ENCODE data around the gene SH3PXD2B. TPM values are rescaled to one million over a fixed set of nuclear protein-coding genes. Genes with fewer than 3 reads are reported as not detected.

SH3PXD2B gene
- total and polyA plus RNA-seq, 8 donors: 6.7 to 63.0 (median 20.5) TPM

- H3K27ac ChIP-seq: no peak overlapping the region
- DNase-seq: no peak
- H3K27me3 ChIP-seq: no peaks in the 10 kb centered on the region
- H3K9me3 ChIP-seq: peaks cover 0 to 15% (median 7%) of the 10 kb centered on the region in 4 donors
- no peak for TF ChIP-seq POLR2A (IDR thresholded peaks at IDR 0.05)
- no peak for TF ChIP-seq EP300 (IDR thresholded peaks at IDR 0.05)
- no peak for TF ChIP-seq POLR2AphosphoS5 (IDR thresholded peaks at IDR 0.05)
- no peak for TF ChIP-seq CTCF (IDR thresholded peaks at IDR 0.05)
- WGBS, 5 donors: 91 to 100% (median 96%) methylated on average over 3 of the region's 3 CpGs
- intact Hi-C loops (cut with DNase I; ENCODE audit: low total_unique reads): no loop called here
- peaks cover 0 to 12% (median 2%) of the 10 kb centered on the region in 4 donors for H3K4me1 ChIP-seq
- peaks cover 0 to 51% (median 44%) of the 10 kb centered on the region in 4 donors for H3K36me3 ChIP-seq
- H3K4me3 ChIP-seq: no peak overlapping the region
Observed at GRCh38 chr5:172396220-172396619, 58.1 kb downstream of the SH3PXD2B start.

DNA sequence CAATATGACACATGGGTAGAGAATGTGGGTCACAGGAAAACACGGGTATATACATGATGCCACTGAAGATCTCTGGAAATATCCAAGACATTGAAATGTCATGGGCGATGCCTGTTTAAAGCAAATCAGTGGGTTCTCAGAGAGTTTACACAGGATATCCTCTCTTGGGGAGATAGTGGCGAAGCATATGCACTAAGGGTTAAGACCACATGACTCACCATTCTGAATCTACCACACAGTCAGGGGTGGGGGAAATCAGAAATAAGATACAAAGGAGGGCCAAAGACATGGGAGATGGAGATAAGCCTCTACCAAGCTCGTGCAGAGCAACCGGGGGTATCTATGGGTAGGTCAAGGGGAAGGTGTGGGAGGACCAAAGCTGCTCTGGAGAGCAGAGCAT lies 58.8 kb downstream of the SH3PXD2B start:
- no peak for TF ChIP-seq POLR2A (IDR thresholded peaks at IDR 0.05)
- no peak for TF ChIP-seq CTCF (IDR thresholded peaks at IDR 0.05)
- TF ChIP-seq EP300 (IDR thresholded peaks at IDR 0.05): no peak
- TF ChIP-seq POLR2AphosphoS5 (IDR thresholded peaks at IDR 0.05): no peak
- H3K4me3 ChIP-seq: no peak overlapping the region
- intact Hi-C loops (cut with DNase I; ENCODE audit: low total_unique reads): no loop called here

GRCh38 chr5:172389578-172390112 lies 64.7 kb downstream of the SH3PXD2B start:
- no peaks in the 10 kb centered on the region for H3K27me3 ChIP-seq
- DNase-seq: no peak
- TF ChIP-seq EP300 (IDR thresholded peaks at IDR 0.05) (no peak), CTCF (IDR thresholded peaks at IDR 0.05) (no peak), POLR2A (IDR thresholded peaks at IDR 0.05) (no peak), POLR2AphosphoS5 (IDR thresholded peaks at IDR 0.05) (no peak)
- 48 to 93% (median 67%) methylated on average over 2 of the region's 2 CpGs for WGBS, 5 donors
- H3K4me3 ChIP-seq: no peak overlapping the region
- intact Hi-C loops (cut with DNase I; ENCODE audit: low total_unique reads): no loop called here
- no peaks in the 10 kb centered on the region for H3K9me3 ChIP-seq
- peaks cover 0 to 88% (median 66%) of the 10 kb centered on the region in 4 donors for H3K36me3 ChIP-seq
- H3K4me1 ChIP-seq: peaks cover 0 to 12% (median 0%) of the 10 kb centered on the region in 4 donors
- no peak overlapping the region for H3K27ac ChIP-seq

More for the DNA sequence above, 58.8 kb downstream of the SH3PXD2B start:
- H3K27ac ChIP-seq: no peak overlapping the region
- no peaks in the 10 kb centered on the region for H3K27me3 ChIP-seq
- H3K9me3 ChIP-seq: peaks cover 0 to 15% (median 7%) of the 10 kb centered on the region in 4 donors
- no peak for DNase-seq
- 69 to 91% (median 77%) methylated on average over 5 of the region's 5 CpGs for WGBS, 5 donors
- H3K4me1 ChIP-seq: peaks cover 0 to 9% (median 2%) of the 10 kb centered on the region in 4 donors
- H3K36me3 ChIP-seq: peaks cover 0 to 56% (median 51%) of the 10 kb centered on the region in 4 donors

DNA sequence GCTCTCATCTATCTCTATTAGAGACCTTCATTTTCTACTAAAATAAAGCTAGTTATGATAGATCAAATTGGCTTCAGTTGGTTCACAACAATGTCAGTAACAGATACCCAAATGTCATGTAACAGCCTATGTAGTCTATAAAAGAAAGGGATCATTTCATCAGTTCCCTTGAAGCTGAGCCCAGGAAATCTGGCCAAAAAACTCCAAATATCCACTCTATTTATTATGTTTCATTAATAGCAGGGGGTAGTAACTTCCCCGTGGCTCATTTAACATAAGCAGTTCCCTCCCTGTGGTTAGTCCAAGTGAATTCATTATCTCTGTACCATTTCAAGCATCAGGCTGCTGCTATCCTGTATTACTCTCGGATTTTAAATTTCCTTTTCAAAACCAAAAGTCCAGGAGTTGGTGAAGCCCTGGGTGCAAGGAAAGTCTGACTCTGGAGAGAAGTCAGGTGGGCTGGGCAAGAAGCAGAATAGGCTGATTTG lies 66.0 kb downstream of the SH3PXD2B start:
- WGBS, 5 donors: 72 to 84% (median 75%) methylated on average over 2 of the region's 2 CpGs
- peaks cover 0 to 83% (median 53%) of the 10 kb centered on the region in 4 donors for H3K36me3 ChIP-seq
- TF ChIP-seq POLR2AphosphoS5 (IDR thresholded peaks at IDR 0.05): no peak
- H3K9me3 ChIP-seq: no peaks in the 10 kb centered on the region
- intact Hi-C loops (cut with DNase I; ENCODE audit: low total_unique reads): no loop called here
- DNase-seq: no peak
- no peaks in the 10 kb centered on the region for H3K27me3 ChIP-seq
- no peak overlapping the region for H3K27ac ChIP-seq
- H3K4me1 ChIP-seq: peaks cover 0 to 22% (median 6%) of the 10 kb centered on the region in 4 donors
- no peak overlapping the region for H3K4me3 ChIP-seq

GRCh38 chr5:172385707-172386106 lies 68.6 kb downstream of the SH3PXD2B start:
- WGBS, 5 donors: 81 to 90% (median 85%) methylated on average over 5 of the region's 5 CpGs
- Histone ChIP-seq H3K4me1 (peaks cover 13 to 40% (median 24%) of the 10 kb centered on the region in 4 donors), H3K9me3 (no peaks in the 10 kb centered on the region), H3K4me3 (no peak overlapping the region), H3K36me3 (peaks cover 5 to 73% (median 42%) of the 10 kb centered on the region in 4 donors), H3K27me3 (no peaks in the 10 kb centered on the region), H3K27ac (no peak overlapping the region)
- intact Hi-C loops (cut with DNase I; ENCODE audit: low total_unique reads): no loop called here
- TF ChIP-seq CTCF (IDR thresholded peaks at IDR 0.05) (no peak), POLR2AphosphoS5 (IDR thresholded peaks at IDR 0.05) (no peak), EP300 (IDR thresholded peaks at IDR 0.05) (no peak), POLR2A (IDR thresholded peaks at IDR 0.05) (no peak)
- no peak for DNase-seq

All from stomach (tissue), 9 donors.